ENCODE measurements around the gene NUTM2B.
"Not testable (repeated sequence)": the region's sequence is repeated elsewhere in the genome, so short reads cannot be mapped to it uniquely, and the experiment has no call there.

The NUTM2B gene, protein sequence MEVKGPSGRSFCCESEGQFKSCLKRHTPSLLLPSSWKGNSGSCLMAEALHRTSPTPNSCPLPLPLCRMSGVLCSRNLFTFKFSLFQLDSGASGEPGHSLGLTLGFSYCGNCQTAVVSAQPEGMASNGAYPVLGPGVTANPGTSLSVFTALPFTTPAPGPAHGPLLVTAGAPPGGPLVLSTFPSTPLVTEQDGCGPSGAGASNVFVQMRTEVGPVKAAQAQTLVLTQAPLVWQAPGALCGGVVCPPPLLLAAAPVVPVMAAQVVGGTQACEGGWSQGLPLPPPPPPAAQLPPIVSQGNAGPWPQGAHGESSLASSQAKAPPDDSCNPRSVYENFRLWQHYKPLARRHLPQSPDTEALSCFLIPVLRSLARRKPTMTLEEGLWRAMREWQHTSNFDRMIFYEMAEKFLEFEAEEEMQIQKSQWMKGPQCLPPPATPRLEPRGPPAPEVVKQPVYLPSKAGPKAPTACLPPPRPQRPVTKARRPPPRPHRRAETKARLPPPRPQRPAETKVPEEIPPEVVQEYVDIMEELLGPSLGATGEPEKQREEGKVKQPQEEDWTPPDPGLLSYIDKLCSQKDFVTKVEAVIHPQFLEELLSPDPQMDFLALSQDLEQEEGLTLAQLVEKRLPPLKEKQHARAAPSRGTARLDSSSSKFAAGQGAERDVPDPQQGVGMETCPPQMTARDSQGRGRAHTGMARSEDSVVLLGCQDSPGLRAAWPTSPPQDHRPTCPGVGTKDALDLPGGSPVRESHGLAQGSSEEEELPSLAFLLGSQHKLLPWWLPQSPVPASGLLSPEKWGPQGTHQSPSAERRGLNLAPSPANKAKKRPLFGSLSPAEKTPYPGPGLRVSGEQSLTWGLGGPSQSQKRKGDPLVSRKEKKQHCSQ

DNA sequence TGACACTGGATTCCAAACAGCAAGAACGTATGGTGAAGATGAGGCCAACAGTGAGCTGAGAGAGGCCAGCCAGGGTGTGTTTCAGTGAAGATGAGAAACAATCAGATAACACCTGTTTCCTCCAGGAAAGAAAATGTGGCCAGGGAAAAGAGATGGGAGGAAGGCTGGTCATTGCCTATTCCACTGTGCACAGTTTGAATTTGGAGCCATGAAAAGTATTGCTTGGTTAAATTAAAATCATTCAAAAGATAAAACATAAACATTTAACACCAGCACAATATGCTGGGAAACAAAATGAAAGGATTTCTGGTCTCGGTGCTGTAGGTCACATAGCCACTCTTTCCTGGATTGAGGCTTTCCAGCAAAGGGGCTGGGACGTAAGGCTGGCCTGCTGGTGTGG is at the start of gene NUTM2B:
TSS of gene NUTM2B (plus strand) at position 301 of the 400 bp plus-strand sequence. CDS start 383 bp downstream, outside the sequence.
- not testable (repeated sequence) for DNase-seq (ENCODE audit: low spot score)

DNA sequence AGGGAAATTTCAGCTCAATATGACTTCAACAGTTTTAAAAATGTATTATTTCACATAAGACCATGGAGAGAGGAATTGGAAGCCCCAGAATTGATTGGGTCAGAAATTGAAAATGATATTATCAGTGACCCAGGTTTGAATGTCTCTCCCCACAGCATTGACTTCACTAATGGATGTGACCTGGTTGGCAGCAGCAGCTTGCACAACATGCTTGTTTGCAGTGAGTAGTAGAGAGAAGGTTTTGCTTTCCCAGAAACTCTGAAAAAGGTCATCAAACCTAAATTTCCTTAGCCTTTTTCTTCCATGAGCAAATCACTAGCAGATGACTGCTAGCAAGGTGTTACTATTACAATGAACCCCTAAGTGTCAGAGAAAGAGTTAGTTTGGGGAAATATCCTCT is 39.7 kb upstream of the NUTM2B start:
- DNase-seq (ENCODE audit: low spot score) = not testable (repeated sequence)

DNA sequence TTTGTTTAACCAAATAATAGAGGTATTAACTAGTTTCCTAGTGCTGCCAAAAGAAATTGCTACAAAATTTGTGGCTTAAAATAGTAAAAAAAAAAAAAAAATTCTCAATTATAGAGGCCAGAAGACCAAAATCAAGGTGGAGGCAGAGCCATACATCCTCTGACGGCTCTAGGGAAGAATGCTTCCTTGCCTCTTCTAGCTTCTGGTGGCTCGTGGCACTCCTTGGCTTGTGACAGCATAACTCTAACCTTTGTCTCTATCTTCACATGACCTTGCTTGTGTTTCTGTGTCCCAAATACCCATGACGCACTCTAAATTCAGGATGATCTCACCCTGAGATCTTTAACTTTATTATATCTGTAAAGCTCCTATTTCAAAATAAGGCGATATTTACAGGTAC is 38.3 kb upstream of the NUTM2B start:
- DNase-seq (ENCODE audit: low spot score) = not testable (repeated sequence)

DNA sequence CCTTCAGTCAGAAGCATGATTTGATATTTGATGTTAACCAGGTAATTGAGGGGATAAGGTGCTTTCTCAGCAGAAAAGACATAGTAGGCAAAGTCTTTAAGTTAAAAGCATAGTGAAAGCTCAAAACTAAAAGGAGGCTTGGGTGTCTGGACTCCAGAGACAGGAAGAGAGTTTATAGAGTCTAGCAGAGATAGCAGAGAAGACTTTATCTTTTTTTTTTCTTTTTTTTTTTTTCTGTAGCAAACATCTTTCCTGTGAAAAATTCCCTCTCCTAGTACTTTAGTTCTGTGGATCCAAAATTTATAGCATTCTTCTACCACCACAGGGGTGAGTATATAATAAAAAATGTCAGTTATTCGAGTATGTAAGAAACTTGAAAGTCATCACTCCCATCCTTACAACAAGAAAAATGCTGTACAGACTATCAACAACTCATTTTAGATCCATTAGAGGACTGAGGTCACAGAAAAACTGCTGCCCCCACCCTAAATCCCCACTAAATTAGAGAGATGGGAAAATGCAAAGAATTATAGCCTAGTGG is 33.7 kb upstream of the NUTM2B start:
- DNase-seq (ENCODE audit: low spot score) = not testable (repeated sequence)

DNA sequence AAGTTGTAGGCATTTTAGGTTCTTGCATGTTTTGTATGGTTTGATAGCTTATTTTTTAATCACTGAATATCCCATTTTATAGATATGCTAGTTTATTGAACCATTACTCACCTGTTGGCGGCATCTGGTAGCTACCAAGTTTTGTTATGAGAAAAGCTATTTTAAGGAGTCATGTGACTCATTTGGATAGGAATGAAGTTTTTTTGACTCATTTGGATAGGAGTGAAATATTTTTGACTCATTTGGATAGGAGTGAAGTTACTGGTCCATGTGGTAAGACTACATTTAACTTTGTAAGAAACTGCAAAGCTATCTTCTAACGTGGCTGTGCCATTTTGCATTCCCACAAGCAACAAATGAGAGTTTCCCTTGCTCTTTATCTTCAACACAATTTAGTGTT is 28.1 kb upstream of the NUTM2B start:
- DNase-seq (ENCODE audit: low spot score) = not testable (repeated sequence)

DNA sequence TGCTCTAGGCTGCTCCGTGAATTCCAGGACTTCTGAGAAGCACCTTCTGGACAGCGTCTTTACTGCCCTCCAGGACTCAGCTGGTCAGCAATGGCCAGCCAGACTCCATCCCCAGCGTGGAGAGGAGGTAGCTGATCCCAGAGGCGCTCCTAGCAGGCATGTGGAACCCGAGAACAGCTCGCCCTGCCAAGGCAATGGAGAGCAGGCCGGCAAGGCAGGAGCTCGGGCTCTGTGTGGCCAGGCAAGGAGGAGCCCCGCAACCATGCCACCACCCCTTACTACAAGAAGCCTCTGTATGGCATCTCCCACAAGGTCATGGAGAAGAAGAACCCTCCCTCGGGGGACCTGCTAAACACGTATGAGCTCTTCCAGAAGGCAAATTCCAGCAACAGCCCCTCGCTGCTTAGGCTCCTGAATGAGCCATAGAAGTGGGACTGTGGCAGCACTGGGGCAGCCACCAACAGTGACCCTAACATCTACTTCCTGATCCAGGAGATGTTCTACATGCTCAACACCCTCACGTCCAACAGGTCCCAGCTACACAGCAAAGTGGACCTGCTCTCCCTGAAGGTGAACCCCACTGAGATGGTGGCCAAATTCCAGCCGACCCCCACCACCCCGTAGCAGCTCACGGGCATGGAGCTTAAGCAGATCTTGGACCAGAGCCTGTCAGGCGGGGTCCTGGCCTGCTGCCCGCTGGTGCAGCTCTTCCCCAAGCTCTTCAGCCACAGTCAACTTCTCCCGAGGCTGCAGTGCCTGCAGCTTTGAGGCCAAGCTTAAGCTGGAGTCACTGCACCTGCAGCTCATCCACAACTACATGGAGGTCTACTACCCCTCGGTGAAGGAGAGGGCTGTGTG is 19.8 kb upstream of the NUTM2B start:
- DNase-seq (ENCODE audit: low spot score) = not testable (repeated sequence)

DNA sequence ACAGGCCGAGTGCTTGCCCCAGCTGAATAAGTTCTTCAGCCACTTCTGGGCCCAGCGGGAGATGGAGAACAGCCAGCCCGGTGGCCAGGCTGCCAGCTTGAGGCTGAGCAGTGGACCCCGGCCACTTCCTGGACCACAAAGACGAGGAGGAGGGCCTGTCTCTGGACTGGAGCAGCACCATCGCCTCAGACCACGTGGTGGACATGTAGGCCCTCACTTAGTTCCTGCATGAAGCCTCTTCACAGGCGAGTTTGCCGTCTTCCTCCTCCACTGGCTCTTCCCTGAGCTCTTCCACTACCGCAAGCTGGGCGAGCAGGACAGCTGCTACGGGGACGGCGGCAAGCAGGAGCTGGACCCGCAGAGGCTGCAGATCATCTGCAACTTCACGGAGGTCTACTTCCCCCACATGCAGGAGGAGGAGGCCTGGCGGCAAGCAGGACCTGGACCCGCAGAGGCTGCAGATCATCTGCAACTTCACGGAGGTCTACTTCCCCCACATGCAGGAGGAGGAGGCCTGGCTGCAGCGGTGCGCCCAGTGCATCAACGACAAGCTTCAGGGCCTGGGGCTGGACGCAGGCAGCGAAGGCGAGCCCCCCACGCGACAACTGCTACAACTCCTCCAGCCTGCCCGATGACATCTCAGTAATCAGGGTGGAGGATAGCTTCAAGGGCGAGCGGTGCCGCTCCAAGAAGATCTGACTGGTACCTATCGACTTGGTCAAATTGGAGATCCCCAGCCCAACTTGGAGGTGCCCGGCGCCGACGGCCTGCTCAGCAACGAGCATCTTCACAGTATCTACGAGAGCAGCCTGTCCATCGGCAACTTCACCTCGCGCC is 18.9 kb upstream of the NUTM2B start:
- not testable (repeated sequence) for DNase-seq (ENCODE audit: low spot score)

DNA sequence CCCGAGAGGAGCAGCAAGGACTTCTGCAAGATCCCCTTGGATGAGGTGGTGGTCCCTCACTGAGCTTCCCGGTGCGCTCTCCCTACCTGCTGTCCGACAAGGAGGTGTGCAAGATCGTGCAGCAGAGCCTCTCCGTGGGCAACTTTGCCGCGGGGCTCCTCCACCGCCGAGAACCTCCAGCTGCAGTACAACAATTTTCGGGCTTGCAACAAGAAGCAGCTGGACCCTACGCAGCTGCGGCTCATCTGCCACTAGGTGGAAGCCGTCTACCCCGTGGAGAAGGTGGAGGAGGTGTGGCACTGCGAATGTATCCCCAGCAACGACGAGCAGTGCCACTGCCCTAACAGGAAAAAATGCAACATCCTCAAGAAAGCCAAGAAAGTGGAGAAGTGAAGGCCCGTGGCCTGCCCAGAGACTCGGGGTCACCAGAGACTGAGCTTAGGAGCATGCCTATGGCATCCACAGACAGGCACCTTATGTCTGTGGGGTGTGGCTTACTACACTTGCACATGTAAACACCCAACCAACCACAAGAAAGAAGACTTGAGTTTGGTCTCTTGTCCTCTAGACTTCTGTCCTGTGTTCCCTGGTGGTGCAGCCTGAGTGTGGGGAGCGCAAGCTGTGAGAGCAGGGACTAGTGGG is 17.9 kb upstream of the NUTM2B start:
- DNase-seq (ENCODE audit: low spot score) = peak; percentile 20

DNA sequence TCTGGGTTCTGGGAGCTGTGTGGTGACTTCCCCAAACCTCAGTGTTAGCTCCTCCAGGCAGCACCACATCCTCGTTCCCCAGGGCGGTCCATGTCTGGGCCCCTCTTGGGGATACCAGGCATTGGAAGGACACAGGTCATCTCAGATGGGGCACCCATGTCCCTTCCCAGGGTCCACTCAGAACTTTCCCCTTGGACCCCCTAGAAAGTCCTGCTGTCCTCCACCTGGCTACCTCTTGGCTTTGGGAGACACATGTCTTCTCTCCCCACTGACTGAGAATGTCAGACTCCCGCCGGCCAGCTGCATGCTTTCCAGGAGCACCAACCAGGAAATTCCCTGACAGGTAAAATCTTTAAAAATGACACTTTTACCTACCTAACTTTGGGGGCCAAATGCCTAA is 16.4 kb upstream of the NUTM2B start:
- not testable (repeated sequence) for DNase-seq (ENCODE audit: low spot score)

DNA sequence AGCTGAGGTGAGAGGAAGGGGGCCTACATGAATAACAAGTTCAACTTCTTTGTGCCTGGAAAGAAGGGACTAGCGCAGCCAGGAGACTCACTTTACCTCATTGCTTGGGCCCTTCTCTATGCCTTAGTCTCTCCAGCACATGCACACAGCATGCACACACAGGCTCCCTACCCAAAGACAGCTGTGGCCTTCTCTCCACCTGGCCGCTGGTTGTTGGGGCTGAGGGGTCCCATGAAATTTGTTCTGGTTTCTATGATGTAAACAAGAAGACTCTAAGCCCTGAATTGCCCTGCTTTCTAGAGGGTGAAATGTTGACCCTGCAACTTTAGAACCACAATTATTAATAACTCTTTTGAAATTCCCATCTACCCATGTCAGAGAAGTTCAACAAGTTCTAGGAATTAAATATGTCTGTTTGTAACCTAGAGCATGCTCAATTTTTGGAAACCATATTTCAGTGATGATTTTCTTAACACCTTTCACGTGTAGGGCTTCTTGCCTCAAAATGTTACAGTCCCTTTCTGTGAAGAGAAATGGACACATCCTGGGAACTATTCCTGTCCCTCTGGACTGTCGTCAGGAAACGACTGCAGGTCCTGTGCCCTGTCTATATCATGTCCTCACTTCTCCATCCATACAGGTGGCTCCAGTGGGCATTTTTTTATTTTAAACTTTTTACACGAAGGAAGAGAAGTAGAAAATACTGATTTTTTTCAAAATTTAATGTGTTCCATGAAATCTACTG is 15.4 kb upstream of the NUTM2B start:
- not testable (repeated sequence) for DNase-seq (ENCODE audit: low spot score)

DNA sequence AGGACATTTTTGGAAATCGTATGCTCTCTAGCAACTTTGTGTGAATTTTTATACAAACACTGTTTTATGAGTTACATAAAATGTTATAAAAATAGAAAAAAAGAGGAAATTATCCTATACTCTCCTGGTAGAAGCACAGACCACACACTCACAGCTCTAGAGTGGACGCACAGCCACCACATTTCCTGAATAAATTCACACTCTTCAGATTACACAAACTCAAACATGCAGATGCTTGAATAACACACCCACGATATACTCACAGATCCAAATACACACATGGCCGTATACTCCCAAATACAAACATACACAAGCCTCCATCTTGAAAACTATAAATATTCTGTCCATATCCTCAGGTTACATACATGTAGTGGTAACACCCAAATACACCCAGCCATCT is 14.2 kb upstream of the NUTM2B start:
- not testable (repeated sequence) for DNase-seq (ENCODE audit: low spot score)

DNA sequence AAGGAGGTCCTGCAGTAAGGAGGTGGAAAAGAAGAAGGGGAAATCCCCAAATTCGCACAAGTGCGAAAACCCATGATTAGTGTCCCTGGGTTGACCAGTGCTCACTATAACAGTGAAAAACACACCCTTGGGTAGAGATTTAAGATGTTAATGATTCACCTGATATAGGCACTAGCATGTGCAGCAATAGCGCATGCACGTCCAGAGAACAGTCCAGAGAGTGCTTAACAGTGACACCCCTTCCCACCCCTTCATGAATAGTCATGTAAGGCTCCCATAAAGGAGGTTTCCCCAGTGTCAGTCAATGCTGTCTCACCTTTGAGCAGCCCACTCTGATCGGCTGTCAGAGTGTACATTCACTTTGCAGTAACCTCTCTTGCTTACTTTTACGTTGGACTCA is 6.4 kb upstream of the NUTM2B start:
- DNase-seq (ENCODE audit: low spot score) = not testable (repeated sequence)

DNA sequence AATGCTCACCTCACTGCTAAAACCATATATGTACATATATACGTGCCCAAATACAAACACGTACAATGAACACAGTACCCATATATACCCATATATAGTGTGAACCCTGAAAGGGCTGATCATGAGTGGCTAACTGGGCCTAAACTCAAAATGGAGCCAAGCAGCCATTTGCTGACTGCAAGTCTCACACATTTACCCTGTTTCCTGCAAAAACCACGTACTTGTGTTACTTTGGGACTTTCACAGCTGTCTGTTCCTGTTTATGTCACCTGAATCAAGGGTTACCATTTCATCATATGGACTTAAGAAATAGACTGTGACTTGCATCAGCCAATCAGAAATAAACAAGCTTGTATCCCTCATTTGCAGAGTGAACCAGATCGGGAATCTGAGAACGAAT is 5.9 kb upstream of the NUTM2B start:
- DNase-seq (ENCODE audit: low spot score) = not testable (repeated sequence)

DNA sequence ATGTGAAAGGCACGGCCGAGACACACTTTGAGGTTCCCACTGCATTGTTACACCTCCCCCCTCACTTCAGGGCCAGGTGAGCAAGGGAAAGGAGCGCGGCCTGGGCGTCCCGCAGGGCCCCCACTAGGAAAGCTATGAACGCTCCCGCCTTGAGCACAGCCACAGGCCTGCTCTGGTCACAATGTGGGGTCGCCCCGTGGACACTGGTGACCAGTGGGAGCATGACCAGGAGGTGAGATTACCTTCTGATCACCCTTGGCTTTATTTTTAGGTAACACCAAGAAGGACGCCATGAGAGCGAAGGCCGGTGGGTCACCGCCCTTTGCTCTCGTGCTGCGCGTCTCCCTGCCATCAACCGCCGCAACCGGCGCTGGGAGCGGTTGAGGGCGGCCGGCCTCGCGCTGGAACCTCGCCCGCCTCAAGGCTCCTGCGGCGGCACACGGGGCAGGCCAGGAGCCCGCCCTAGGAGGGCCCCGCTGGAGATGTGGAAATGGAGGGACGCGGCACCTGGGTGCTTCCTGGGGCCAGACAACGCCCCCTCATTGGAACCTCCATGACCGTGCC is 2.6 kb upstream of the NUTM2B start:
- DNase-seq (ENCODE audit: low spot score) = not testable (repeated sequence)

DNA sequence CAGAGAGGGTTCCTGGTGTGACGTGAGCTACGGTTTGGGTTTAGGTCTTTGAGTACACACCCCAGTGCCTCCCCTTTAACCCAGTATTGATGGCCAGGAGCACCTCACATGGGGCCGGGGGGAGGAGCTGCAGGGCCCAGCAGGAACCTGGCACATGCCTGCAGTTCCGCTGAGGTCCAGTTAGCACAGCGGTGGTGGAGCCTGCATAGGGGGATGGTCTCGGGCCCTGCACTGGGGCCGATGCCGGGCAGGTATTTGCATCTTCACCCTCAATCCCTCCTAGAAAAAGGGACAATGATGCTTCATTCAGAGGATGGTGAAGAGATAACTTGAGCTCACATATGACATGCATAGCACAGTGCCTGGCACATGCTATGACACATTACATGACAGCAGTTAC is 4.0 kb downstream of the NUTM2B start:
- not testable (repeated sequence) for DNase-seq (ENCODE audit: low spot score)

DNA sequence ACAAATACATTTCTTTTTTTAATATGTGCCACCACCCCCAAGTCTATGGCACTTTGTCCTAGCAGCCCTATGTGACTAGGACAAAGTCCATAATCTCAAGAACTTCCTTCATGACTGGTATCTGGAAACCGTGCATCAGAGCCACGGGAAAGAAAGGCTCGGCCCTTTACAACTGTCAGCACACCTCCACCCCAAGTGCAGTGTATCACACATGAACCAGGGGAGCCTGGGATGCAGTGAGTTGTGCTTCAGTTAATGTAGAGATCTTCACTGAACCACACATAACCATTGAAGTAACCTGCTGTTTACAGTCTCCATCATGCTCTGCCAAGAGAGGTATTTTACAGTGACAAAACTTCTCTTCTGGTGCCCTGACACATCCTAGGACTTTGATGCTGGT is 11.9 kb downstream of the NUTM2B start:
- DNase-seq (ENCODE audit: low spot score) = not testable (repeated sequence)

DNA sequence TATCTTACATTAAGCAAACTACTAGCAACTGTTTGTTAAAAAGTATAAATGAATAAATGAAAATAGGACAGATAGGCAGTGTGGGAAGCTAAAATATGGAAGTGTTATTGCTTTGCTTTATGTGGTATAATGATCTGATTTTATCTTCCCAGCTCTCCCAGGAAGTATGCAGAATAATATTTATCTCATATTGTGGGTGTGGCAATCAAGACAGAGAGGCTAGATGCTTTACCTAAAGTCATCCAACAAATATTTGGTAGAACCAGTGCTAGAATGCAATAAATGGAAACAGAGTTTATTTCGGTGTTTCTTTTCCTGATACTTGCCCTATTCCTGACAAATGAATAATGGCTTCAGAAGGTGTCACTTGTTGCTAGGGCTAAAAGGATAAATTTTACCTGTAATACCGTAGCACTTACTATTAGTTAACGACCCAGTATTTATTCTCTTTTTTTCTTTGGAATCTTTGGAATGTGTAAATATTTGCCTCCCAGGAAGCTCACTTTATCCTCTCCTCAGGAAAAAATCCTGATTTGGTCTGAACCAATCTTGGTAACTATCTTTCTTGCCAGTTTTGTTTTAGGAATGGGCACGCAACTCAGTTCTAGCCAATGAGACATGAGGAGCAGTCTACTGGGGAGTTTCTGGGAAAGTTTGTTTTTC is 14.0 kb downstream of the NUTM2B start:
- DNase-seq (ENCODE audit: low spot score) = not testable (repeated sequence)

DNA sequence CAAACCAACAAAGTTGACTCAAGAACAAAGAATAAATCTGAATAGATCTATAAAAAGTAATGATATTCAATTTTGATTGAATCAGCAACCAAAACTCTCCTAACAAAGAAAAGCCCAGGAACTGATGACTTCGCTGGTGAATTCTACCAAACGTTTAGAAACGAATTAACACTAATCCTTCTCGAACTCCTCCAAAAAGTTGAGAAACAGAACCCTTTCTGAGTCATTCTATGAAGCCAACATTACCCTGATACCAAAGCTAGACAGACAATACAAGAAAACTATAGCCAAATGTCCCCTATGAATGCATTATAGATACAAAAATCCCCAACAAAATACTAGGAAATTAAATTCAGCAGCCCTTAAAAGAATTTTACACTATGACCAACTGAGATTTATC is 17.0 kb downstream of the NUTM2B start:
- DNase-seq (ENCODE audit: low spot score) = not testable (repeated sequence)

Measured in cerebellar cortex (tissue), 1 donor.